OCI-LY3 (cell line): ENCODE results near the gene RAE1.

Experiments
- H2AFZ ChIP-seq: fragments of 200-600, 300-600 bp; shearing (Covaris generic); 2 replicates; pipeline ENCODE4 v1.6.0; 2014; ENCODE audit warnings: antibody characterized with exemption, low read depth, low read length
- H3K27ac ChIP-seq: fragments of 200-600, 300-600 bp; sonication (generic); 2 replicates; pipeline ENCODE4 v1.5.1; 2014; ENCODE audit warnings: mild to moderate bottlenecking, low read length, moderate library complexity, mixed read lengths
- H3K27me3 ChIP-seq: fragments of 200-600, 300-600 bp; sonication (generic); 2 replicates; pipeline ENCODE4 v1.6.1; 2014; ENCODE audit warnings: low read depth, low read length, mixed read lengths
- H3K36me3 ChIP-seq: fragments of 200-600, 300-600 bp; sonication (generic); replicated peaks from 2 replicates; pipeline ENCODE3; 2014; ENCODE audit warnings: low read depth, low read length, mixed read lengths
- H3K4me1 ChIP-seq: fragments of 300-600, 200-600 bp; sonication (generic); 2 replicates; pipeline ENCODE4 v1.6.1; 2014; ENCODE audit warnings: low read length, mixed read lengths
- H3K4me2 ChIP-seq: fragments of 200-600, 300-600 bp; sonication (generic); 2 replicates; pipeline ENCODE4 v1.6.1; 2014; ENCODE audit warnings: low read length, mixed read lengths
- H3K4me3 ChIP-seq: fragments of 300-600, 200-600 bp; sonication (generic); 2 replicates; pipeline ENCODE4 v1.5.1; 2014; ENCODE audit warnings: antibody characterized with exemption, mild to moderate bottlenecking, low read length, moderate library complexity
- H3K79me2 ChIP-seq: fragments of 300-600, 200-600 bp; shearing (Covaris generic); 2 replicates; pipeline ENCODE4 v1.6.1; 2014; ENCODE audit warnings: mild to moderate bottlenecking, low read length, mixed read lengths
- H3K9ac ChIP-seq: fragments of 300-600, 200-600 bp; shearing (Covaris generic); 2 replicates; pipeline ENCODE4 v1.6.0; 2014; ENCODE audit warnings: mild to moderate bottlenecking, low read length, moderate library complexity
- H3K9me3 ChIP-seq: fragments of 200-600, 300-600 bp; shearing (Covaris generic); 2 replicates; pipeline ENCODE4 v1.6.1; 2014; ENCODE audit warnings: low read length, mixed read lengths; ENCODE audit not compliant: insufficient read depth
- H4K20me1 ChIP-seq: fragments of 200-600, 300-600 bp; sonication (generic); 2 replicates; pipeline ENCODE4 v1.6.1; 2016; ENCODE audit warnings: low read length, mixed read lengths; ENCODE audit not compliant: insufficient read depth
- EZH2phosphoT487 ChIP-seq: fragments of 200-600 bp; shearing (Covaris generic); IDR thresholded peaks from 2 replicates; pipeline ENCODE4 v1.6.1; 2018; ENCODE audit warnings: antibody characterized with exemption, mixed run types, low read depth
- TF ChIP-seq, protein P1 (sequence below): fragments of 200-600, 300-600 bp; sonication (generic); IDR thresholded peaks from 2 replicates; pipeline ENCODE4 v1.5.1; 2014; ENCODE audit warnings: antibody characterized with exemption, low read length, low read depth

RAE1 gene, protein sequence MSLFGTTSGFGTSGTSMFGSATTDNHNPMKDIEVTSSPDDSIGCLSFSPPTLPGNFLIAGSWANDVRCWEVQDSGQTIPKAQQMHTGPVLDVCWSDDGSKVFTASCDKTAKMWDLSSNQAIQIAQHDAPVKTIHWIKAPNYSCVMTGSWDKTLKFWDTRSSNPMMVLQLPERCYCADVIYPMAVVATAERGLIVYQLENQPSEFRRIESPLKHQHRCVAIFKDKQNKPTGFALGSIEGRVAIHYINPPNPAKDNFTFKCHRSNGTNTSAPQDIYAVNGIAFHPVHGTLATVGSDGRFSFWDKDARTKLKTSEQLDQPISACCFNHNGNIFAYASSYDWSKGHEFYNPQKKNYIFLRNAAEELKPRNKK

DNA sequence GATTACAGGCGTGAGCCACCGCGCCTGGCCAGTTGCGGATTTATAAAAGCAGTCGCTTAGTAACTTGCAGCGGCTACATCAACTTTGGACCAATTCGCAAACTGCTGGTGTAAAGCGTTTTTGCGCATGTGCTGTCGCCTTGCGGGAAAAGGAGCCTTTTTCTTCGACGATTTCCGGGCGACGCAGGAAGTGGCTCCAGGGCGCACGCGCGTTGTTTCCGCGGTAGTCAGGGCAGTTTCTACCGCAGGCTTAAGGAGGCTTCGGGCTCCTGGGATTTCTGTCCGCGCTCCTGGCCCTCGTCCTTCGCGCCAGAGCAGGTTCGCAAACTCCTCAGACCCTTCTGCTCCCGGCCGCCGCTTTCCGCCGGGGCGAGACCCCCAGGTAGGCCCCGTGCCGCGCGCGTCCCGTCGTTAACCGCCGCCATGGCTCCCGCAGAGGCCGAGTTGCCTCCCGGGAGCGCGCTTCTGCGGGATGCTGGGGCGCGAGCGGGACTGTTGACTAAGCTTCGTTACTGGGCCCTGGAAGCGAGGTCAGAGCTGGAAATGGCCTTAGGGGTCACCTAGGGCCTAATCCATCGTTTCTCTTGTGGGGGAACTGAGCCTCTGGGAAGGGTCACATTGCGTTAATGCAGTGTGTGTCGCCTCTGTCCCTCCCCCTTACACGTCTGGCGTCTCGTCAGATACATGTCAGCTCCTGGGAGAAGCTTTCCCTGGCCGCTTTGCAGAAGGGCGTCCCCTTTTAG is at the start of gene RAE1:
RAE1 (plus strand) TSS at position 214 of the 742 bp plus-strand sequence. CDS start 2,784 bp downstream, outside the sequence.
- Histone ChIP-seq H2AFZ (peak within 1 kb of the TSS; percentile 82), H3K9me3 (no peaks in the 10 kb centered on the region), H3K4me3 (peak within 1 kb of the TSS; percentile 83), H3K27ac (peak within 1 kb of the TSS; percentile 45), H4K20me1 (peaks cover 21% of the 10 kb centered on the region), H3K4me1 (peaks cover 13% of the 10 kb centered on the region), H3K4me2 (peak within 1 kb of the TSS; percentile 98), H3K36me3 (peaks cover 34% of the 10 kb centered on the region), H3K9ac (peak within 1 kb of the TSS; percentile 88), H3K27me3 (no peaks in the 10 kb centered on the region), H3K79me2 (peaks cover 39% of the 10 kb centered on the region)
- no peak for TF ChIP-seq EZH2phosphoT487
- TF ChIP-seq, protein P1, sequence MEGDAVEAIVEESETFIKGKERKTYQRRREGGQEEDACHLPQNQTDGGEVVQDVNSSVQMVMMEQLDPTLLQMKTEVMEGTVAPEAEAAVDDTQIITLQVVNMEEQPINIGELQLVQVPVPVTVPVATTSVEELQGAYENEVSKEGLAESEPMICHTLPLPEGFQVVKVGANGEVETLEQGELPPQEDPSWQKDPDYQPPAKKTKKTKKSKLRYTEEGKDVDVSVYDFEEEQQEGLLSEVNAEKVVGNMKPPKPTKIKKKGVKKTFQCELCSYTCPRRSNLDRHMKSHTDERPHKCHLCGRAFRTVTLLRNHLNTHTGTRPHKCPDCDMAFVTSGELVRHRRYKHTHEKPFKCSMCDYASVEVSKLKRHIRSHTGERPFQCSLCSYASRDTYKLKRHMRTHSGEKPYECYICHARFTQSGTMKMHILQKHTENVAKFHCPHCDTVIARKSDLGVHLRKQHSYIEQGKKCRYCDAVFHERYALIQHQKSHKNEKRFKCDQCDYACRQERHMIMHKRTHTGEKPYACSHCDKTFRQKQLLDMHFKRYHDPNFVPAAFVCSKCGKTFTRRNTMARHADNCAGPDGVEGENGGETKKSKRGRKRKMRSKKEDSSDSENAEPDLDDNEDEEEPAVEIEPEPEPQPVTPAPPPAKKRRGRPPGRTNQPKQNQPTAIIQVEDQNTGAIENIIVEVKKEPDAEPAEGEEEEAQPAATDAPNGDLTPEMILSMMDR: no peak

DNA sequence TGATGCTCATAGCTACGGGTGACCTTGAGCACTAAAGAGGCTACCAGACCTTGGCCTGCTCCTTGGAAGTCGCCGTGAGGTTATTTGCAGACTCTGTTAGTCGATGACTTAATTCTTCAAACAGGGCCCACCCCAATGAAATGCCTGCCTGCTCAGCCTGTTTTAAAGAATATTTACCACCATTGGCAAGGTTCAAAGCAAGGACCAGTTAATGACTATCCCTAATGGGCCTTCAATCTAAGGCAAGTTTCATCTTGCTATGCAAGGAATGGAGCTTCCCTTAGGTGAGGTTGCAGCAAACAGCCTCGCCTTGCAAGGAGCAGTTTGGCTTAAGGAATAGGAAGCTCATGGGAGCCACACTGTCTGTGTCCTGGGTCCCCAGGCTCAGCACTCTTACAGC is 44.3 kb upstream of the RAE1 start:
- H3K27ac ChIP-seq: no peak overlapping the region
- no peak overlapping the region for H3K9ac ChIP-seq
- no peak overlapping the region for H3K4me2 ChIP-seq
- no peaks in the 10 kb centered on the region for H3K36me3 ChIP-seq
- TF ChIP-seq, protein P1: no peak
- TF ChIP-seq EZH2phosphoT487: no peak
- no peak overlapping the region for H2AFZ ChIP-seq
- no peak overlapping the region for H3K4me3 ChIP-seq
- H4K20me1 ChIP-seq: no peaks in the 10 kb centered on the region
- H3K79me2 ChIP-seq: no peaks in the 10 kb centered on the region
- peaks cover 77% of the 10 kb centered on the region for H3K27me3 ChIP-seq
- no peaks in the 10 kb centered on the region for H3K9me3 ChIP-seq
- H3K4me1 ChIP-seq: peaks cover 6% of the 10 kb centered on the region; the same call in 1 of the 2 replicates

DNA sequence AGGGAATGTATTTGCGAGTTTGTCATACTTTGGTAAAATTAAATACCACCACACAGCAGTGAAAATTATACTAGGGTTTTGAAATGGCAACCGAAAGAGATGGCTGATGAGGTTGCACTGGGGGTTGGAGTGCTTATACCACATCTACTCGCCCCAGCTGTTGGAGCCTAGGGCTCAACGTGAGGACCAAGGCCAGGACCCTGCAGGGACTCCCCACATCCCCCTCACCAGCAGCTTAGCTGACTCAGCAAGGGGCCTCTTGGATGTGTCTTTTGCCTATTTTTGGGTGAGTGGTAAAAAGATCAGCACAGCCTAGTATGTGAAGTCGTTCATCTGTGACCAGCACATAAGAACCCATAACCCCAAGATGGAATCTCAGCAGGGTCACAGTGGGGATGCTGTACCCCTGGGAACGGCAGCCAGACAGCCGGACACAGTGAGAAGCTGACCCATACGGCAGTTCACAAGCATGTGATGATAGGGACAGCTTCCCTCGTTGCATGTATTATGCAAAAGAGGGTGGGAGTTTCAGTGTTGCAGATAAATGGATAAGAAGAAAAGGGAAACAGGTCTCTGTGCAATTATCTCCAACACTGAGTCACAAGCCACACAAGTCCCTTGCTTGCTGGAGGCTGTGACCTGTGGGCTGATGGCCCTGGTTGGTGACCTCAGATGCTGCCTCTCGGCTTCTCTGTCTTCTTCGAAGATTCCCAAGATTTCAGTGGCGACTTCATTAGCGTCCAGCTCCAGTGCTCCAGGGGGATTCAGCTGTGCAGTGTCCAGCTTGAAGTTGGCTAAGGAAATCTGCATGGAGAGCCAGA is 42.4 kb upstream of the RAE1 start:
- Histone ChIP-seq H2AFZ (no peak overlapping the region), H3K27me3 (peaks cover 90% of the 10 kb centered on the region), H3K4me1 (peaks cover 6% of the 10 kb centered on the region; the same call in 1 of the 2 replicates), H3K79me2 (no peaks in the 10 kb centered on the region), H3K4me2 (no peak overlapping the region), H3K4me3 (no peak overlapping the region), H4K20me1 (no peaks in the 10 kb centered on the region), H3K9me3 (no peaks in the 10 kb centered on the region), H3K36me3 (no peaks in the 10 kb centered on the region), H3K9ac (no peak overlapping the region), H3K27ac (no peak overlapping the region)
- TF ChIP-seq EZH2phosphoT487: no peak
- TF ChIP-seq, protein P1: no peak
